HEK293 (cell line): ENCODE results near the gene SYNC.

ENCODE experiments used
- CTCF ChIA-PET: fragments of 350-600 bp; formaldehyde crosslinking; extraction: SDS; loops from one replicate; lab custom pipeline; 2021; ENCODE audit warnings: antibody characterized with exemption; lab: Yijun Ruan, JAX
- POLR2A ChIA-PET: fragments of 300-600 bp; formaldehyde crosslinking; extraction: SDS; loops from one replicate; lab custom pipeline; 2020; ENCODE audit warnings: antibody characterized with exemption, inconsistent platforms; lab: Yijun Ruan, JAX
- H3K27ac ChIP-seq: fragments of 200-500 bp; sonication (Bioruptor generic); 2 replicates; pipeline ENCODE4 v1.5.1; 2014; ENCODE audit warnings: low read depth, low read length, control low read depth, inconsistent platforms; ENCODE audit errors: extremely low read depth
- H3K36me3 ChIP-seq, 2 experiments: fragments of 200-500 bp in 1 of 2; sonication (Bioruptor generic) in 1 of 2; 1 replicate in 1 of 2; 2 replicates in 1 of 2; pipeline ENCODE4 v1.5.1; 2014 to 2017; ENCODE audit warnings: inconsistent platforms in 2 of 2, low read length in 2 of 2; ENCODE audit not compliant: control insufficient read depth in 2 of 2, insufficient read depth in 1 of 2
- H3K4me1 ChIP-seq: fragments of 200-500 bp; sonication (Bioruptor generic); 2 replicates; pipeline ENCODE4 v1.5.1; 2014; ENCODE audit warnings: mild to moderate bottlenecking, low read length, inconsistent platforms; ENCODE audit not compliant: control insufficient read depth, insufficient read depth
- H3K4me3 ChIP-seq: 2 replicates; pipeline ENCODE4 v1.5.1; 2011; ENCODE audit warnings: low read depth, mild to moderate bottlenecking, control low read depth, low read length, moderate library complexity
- H3K9me3 ChIP-seq: fragments of 200-500 bp; sonication (Bioruptor generic); 2 replicates; pipeline ENCODE4 v1.5.1; 2014; ENCODE audit warnings: low read depth, low read length, inconsistent platforms; ENCODE audit not compliant: control insufficient read depth, insufficient read depth
- ATF2 ChIP-seq: fragments of 450-650 bp; formaldehyde crosslinking; IDR thresholded peaks from 2 replicates; pipeline ENCODE4 v1.5.1; 2016; ENCODE audit warnings: missing biosample characterization, missing genetic modification characterization, low read depth
- EGR2 ChIP-seq: fragments of 450-650 bp; formaldehyde crosslinking; IDR thresholded peaks from 2 replicates; pipeline ENCODE4 v1.5.1; 2016; ENCODE audit warnings: low read depth, missing biosample characterization, missing genetic modification characterization
- HIC1 ChIP-seq: fragments of 450-650 bp; formaldehyde crosslinking; IDR thresholded peaks from 2 replicates; pipeline ENCODE4 v1.5.1; 2016; ENCODE audit warnings: missing biosample characterization, missing genetic modification characterization
- PRDM1 ChIP-seq: fragments of 450-650 bp; formaldehyde crosslinking; IDR thresholded peaks from 2 replicates; pipeline ENCODE4; 2016; ENCODE audit warnings: missing biosample characterization, missing genetic modification characterization
- PRDM10 ChIP-seq: fragments of 450-650 bp; formaldehyde crosslinking; IDR thresholded peaks from 2 replicates; pipeline ENCODE4 v1.5.1; 2016; ENCODE audit warnings: missing biosample characterization, missing genetic modification characterization
- REPIN1 ChIP-seq: fragments of 450-650 bp; formaldehyde crosslinking; IDR thresholded peaks from 2 replicates; pipeline ENCODE4 v1.5.1; 2017; ENCODE audit warnings: missing biosample characterization, missing genetic modification characterization, low read depth
- SCRT1 ChIP-seq: fragments of 450-650 bp; formaldehyde crosslinking; IDR thresholded peaks from 2 replicates; pipeline ENCODE4 v1.5.1; 2016; ENCODE audit warnings: missing biosample characterization, missing genetic modification characterization, borderline replicate concordance
- SCRT2 ChIP-seq: fragments of 450-650 bp; formaldehyde crosslinking; IDR thresholded peaks from 2 replicates; pipeline ENCODE4 v1.5.1; 2016; ENCODE audit warnings: missing biosample characterization, missing genetic modification characterization
- ZFHX2 ChIP-seq: fragments of 450-650 bp; formaldehyde crosslinking; conservative IDR thresholded peaks from 2 replicates; pipeline ENCODE4 v1.5.1; 2016; ENCODE audit warnings: missing biosample characterization, missing genetic modification characterization
- ZNF157 ChIP-seq: fragments of 450-650 bp; formaldehyde crosslinking; IDR thresholded peaks from 2 replicates; pipeline ENCODE4 v1.5.1; 2016; ENCODE audit warnings: missing biosample characterization, missing genetic modification characterization
- ZNF223 ChIP-seq: fragments of 450-650 bp; formaldehyde crosslinking; IDR thresholded peaks from 2 replicates; pipeline ENCODE4 v1.5.1; 2016; ENCODE audit warnings: missing biosample characterization, missing genetic modification characterization
- ZNF26 ChIP-seq: fragments of 450-650 bp; formaldehyde crosslinking; IDR thresholded peaks from 2 replicates; pipeline ENCODE4 v1.5.1; 2016; ENCODE audit warnings: missing biosample characterization, missing genetic modification characterization
- ZNF501 ChIP-seq: fragments of 450-650 bp; formaldehyde crosslinking; IDR thresholded peaks from 2 replicates; pipeline ENCODE4 v1.5.1; 2016; ENCODE audit warnings: missing biosample characterization, missing genetic modification characterization
- ZNF544 ChIP-seq: fragments of 450-650 bp; formaldehyde crosslinking; IDR thresholded peaks from 2 replicates; pipeline ENCODE4 v1.5.0; 2017; ENCODE audit warnings: missing biosample characterization, missing genetic modification characterization
- ZNF629 ChIP-seq: fragments of 450-650 bp; formaldehyde crosslinking; IDR thresholded peaks from 2 replicates; pipeline ENCODE4 v1.5.1; 2017; ENCODE audit warnings: missing biosample characterization, missing genetic modification characterization

The SYNC gene

GRCh38 chr1:32741059-32741412 lies 38.5 kb upstream of the SYNC start:
- H3K36me3 ChIP-seq: peaks cover 0 to 7% of the 10 kb centered on the region in 2 experiments; a peak in 1 of 3 replicates
- no peaks in the 10 kb centered on the region for H3K9me3 ChIP-seq
- peak; percentile 94 for TF ChIP-seq PRDM10 (tag by site-specific recombination)
- peak; percentile 80; the same call in 1 of the 2 replicates for TF ChIP-seq ZNF223 (tag by site-specific recombination)
- no peak for TF ChIP-seq PRDM1 (tag by site-specific recombination)
- ChIA-PET POLR2A (no interaction called here), CTCF (no interaction called here)
- H3K27ac ChIP-seq: peak overlapping the region; percentile 82; the same call in 1 of the 2 replicates
- no peaks in the 10 kb centered on the region; the same call in 1 of the 2 replicates for H3K4me1 ChIP-seq
- peak overlapping the region; percentile 69 for H3K4me3 ChIP-seq

- ChIA-PET POLR2A (no interaction called here), CTCF (interaction anchor here (2.0 kb wide), 1 partner anchor 25 kb away, joined by 12 read pairs; no protein-coding TSS in a partner anchor)
- Histone ChIP-seq H3K4me1 (no peaks in the 10 kb centered on the region), H3K4me3 (no peak overlapping the region), H3K9me3 (no peaks in the 10 kb centered on the region), H3K27ac (no peak overlapping the region), H3K36me3 (no peaks in the 10 kb centered on the region)
- TF ChIP-seq ZNF26 (tag by site-specific recombination) (no peak), ATF2 (tag by site-specific recombination) (no peak), ZNF629 (tag by site-specific recombination) (no peak), SCRT1 (tag by site-specific recombination) (peak; percentile 44; the same call in 1 of the 2 replicates), ZNF223 (tag by site-specific recombination) (0 out of 2 replicates have a peak, but pooled peaks have one; percentile 75), SCRT2 (tag by site-specific recombination) (peak; percentile 86)
Measured at GRCh38 chr1:32736812-32737791, 34.5 kb upstream of the SYNC start.

- CTCF ChIA-PET: interaction anchor here (0.7 to 1.4 kb wide), 3 partner anchors 20 to 93 kb away, joined by 3 to 6 read pairs (median 4); no protein-coding TSS in a partner anchor
Measured at GRCh38 chr1:32733582-32734321, 31.2 kb upstream of the SYNC start.

More at GRCh38 chr1:32733582-32734321, 31.2 kb upstream of the SYNC start:
- POLR2A ChIA-PET: interaction anchor here (0.7 kb wide), 1 partner anchor 37 kb away, joined by 3 read pairs; no protein-coding TSS in a partner anchor
- H3K9me3 ChIP-seq: no peaks in the 10 kb centered on the region
- no peak overlapping the region for H3K4me3 ChIP-seq
- H3K4me1 ChIP-seq: no peaks in the 10 kb centered on the region
- no peak overlapping the region for H3K27ac ChIP-seq
- TF ChIP-seq EGR2 (tag by site-specific recombination) (peak; percentile 92), HIC1 (tag by site-specific recombination) (no peak), ZNF157 (no peak), ZNF501 (tag by site-specific recombination) (no peak), ZNF544 (tag by site-specific recombination) (no peak), ZFHX2 (tag by site-specific recombination) (peak; percentile 95), REPIN1 (tag by site-specific recombination) (no peak)
- TF ChIP-seq, all 188 proteins: peak for 2
- no peaks in the 10 kb centered on the region for H3K36me3 ChIP-seq
